ENCODE results near the gene CABLES2.

The CABLES2 gene

GRCh38 chr20:62369815-62370114 lies 37.3 kb downstream of the CABLES2 start:
- no peak for DNase-seq

DNA sequence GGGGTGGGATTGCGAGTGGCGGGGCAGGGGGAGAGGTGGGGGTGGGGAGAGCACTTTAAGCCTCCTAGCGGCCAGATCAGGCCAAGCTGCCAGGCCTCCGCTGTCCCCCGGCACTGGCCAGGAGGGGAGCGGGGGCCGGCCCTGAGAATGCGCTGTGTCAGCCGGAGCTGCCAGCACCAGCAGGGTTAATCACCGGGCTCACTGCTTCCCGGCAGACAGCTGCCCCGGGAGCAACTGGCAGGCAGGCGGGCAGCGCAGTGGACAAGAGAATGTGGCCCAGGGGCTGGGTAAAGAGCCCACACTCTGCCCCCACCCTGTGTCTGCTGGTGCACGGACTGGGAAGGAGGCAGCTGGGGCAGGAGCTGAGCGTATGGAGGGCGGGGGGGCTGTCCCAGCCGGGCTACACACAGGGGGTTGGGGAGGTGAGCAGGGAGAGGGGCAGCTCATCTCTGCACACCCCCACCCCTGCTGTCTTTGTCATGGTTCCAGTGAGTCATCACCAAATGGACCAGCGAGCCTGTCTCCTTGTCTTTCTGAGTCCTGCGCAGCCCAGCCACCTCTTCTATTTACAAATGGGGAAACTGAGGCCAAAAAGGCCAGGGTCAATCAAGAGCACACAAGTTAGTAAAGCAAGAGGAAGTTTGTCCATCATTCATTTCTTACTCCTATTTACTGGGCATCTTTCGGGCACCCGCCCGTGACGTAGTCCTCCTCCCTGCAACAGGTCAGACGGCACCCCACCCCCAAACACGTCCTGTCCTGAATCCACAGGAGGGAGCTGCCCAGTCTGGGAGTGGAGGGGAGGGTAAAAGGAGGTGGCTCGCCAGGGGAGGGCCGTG lies 37.9 kb downstream of the CABLES2 start:
- no peak for DNase-seq

GRCh38 chr20:62368392-62368975 lies 38.6 kb downstream of the CABLES2 start:
- DNase-seq, result no peak

DNA sequence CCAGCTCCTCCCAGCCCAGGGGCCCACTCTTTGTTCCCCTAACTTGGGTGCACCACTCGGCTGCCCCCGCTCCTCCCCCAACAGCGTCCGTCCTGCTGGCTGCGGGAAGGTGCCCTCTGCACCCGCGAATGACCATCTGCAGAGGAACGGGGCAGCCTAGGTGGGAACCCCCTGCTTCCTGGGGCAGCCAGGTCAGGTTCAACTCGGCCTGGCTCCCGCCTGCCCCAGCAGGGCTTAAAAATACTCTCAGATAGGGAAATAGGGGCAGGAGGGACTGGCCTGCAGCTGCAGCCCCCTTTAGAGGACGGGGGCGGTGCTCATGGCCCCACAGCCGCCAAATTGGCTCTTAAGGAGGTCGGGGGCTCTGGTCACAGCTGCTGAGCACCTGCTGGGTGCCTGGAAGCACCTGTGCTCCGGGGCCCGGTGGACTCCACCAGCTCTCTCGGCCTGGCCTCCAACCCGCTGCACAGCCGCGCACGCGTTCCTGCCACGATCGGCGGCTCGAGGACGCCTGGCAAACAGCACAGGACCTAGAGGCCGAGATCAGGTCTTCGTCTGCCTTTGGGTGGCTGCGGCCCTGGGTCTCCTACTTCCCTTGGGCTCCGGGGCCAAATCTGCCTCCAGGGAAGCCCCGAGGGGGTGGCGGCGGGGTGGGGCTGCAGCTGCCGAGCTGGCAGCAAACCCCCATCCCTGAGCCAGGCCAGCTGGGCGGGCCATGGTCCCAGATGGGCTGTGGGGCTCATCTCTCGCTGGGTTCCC lies 39.3 kb downstream of the CABLES2 start:
- DNase-seq, result no peak

DNA sequence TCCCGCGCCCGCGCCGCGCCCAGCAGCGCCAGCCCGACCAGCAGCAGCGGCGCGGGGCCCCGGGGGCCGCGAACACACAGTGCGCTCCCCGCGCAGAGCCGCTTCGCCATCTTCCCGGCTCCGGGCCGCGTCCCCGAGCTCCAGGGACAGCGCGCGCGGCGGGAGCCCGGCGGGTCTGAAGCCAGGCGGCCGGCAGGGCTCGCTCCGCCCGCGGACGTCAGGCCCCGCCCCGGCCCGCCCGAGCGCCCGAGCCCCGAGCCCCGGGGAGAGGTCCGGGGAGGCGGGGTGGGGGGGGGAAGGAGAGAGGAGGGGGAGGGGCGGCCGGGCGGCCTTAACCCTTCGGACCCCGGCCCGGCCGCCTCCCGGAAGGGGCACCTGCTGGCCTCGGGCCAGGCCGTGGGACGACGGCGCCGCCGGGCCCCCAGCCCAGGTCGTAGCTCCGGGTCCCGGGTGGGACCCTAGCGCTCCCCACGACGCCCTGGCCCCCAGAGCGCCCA lies 39.9 kb downstream of the CABLES2 start, which contains the start of gene LAMA5:
Gene LAMA5 (minus strand): TSS at position 177 of the 497 bp plus-strand sequence. CDS start 67 bp downstream, at position 110.
- DNase-seq, result no peak

- no peak for DNase-seq
These were observed 40.5 kb downstream of the CABLES2 start for GRCh38 chr20:62366370-62367135.

DNA sequence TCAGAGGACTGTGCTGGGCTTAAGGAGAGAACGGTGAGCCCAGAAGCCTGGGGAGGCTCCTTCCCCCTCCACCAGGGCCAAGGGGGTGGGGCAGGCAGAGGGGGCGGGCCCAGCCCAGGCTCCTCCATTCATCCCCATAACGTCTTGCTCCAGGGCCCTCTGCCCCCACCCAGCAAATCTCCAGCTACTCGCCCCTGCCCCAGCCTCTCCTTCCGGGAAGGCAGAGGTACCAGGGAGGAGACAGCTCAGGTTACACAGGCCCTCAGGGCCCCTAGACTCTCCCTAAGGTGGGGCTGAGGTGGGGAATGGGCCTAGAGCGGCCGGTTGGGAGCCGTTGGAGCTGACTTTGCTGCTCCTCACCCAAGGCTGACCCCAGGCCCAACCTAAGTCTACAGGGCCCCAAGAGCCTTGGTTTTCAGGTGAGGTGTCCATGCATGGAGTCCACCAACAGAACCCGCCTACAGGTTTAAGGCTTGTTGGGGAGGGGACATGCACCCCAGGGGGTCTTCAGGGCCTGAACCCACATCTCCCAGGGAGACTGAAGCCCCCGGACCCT lies 41.2 kb downstream of the CABLES2 start:
- DNase-seq, result no peak

GRCh38 chr20:62364911-62365736 lies 42.0 kb downstream of the CABLES2 start:
- no peak for DNase-seq

- DNase-seq, result no peak
These were observed 42.9 kb downstream of the CABLES2 start for GRCh38 chr20:62363920-62364851.

DNA sequence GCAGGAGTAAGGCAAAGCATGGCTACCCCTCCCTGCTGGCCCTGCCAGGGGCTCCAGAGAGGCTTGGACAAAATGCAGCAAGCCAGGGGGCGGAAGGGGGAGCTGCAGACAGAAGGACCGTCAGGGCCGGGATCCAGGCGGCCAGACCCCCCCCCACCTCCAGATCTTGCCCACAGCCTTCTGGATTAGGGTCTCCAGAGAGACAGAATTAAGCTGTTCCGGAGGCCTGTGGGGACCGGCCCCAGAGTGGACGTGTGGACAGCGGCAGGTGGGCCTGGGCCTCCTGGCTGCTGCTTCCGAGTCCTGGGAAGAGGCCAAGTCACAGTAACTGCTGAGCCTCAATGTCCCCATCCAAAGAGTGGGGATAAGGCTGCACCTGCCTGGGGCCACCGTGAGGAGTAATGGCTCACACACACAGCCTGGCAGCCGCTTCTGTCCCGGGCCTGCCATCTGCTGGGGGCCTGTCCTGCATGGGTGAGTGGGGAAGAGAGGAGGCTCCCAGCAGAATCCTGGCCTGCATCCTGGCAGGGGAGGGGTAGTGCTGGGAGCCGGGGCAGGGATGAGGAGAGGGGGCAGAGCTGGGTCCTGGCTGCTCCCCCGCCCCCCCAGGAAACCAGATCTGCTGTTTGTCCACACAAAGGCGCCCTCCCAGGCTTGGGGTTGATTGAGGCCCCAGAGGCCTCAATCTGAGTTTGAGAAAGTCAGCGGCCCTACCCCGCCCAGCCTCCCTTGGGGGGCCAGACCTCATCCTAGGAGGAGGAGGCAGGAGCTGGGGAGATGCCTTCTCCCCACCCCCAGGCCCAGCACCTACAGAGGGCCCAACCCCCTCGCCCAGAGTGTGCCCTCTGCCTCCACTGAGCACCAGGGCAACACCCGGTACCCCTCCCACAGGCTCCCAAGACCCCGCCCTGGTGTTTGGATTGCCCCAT lies 43.8 kb downstream of the CABLES2 start:
- no peak for DNase-seq

GRCh38 chr20:62362590-62362940 lies 44.5 kb downstream of the CABLES2 start:
- no peak for DNase-seq

DNA sequence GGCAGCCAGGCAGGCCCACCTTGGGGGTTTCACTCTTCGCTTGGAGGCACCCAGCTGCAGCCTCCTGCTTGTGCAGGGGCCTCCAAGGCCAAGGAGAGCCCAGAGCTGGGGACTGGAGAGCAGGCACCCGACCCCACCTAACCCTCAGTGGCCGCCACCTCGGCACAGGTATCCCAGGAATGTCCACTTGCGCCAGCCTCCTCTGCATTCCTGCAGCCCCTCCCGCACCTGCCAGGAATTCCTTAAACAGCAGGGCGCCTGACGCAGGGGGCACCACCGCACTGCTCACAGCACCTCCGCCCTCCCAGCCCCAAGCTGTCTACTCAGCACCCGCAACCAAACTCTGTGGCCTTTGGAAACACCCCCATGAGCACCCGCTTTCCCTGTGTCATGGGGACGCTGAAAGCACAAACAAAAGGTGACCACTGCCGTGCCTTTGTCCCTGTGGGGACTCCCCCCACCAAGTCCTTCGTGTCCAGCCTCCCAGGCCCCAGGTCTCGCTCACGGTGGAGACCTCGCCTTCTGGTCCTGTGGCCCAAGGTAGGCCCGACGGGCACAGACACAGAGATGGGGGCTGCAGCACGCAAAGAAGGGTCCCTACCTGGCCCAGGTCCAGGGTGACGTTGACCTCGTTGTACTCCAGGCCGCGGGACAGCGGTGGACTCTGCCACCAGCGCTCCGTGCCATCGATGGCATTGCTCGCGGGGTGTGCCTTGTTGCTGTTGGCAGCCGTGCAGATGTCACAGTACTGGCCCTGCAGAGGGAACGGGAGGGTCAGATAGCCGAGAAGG lies 45.1 kb downstream of the CABLES2 start:
- no peak for DNase-seq

GRCh38 chr20:62360854-62361798 lies 46.0 kb downstream of the CABLES2 start:
- DNase-seq, result no peak

- DNase-seq, result no peak
These were observed 47.5 kb downstream of the CABLES2 start for GRCh38 chr20:62359491-62360121.

GRCh38 chr20:62359043-62359490 lies 48.0 kb downstream of the CABLES2 start:
- DNase-seq, result no peak

DNA sequence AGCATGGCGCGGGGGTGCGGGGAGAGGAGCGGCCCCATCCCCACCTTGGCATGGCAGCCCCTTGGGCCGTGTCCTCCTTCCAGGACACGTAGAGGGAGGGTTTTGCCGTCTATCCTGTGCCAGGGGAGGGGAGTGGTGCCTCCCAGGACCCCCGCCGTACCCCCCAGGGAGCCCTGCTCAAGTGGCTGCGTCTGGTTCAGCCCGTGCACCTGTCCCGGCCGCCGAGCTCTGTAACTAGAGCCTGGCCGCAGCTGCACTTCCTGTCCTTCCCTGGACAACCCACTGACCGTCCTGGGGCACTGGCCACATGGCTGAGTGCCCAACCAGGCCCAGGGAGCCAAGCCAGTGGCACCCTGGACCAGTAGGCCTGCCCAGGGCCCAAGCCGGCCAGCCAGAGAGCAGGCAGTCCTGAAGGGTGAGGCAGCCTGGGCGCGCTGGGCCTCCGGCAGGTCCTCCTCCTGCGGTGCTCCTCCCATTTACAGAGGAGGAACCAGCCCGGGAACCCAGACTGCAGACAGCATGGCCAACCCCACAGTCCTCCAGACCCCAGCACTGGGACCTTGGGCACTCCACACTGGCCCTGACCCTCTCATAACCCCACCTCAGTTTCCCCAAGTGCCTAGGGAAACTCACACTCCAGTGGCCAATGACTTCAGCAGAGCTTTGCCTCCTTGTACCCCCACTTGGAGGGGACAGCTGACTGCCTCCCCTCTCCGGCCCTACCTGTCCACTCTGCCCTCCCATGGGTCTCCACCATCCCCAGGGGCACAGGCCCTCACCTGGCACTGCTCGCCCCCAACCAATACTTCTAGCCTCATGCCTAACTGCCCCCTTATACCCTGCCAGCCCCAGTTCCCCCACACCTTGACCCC lies 48.7 kb downstream of the CABLES2 start:
- no peak for DNase-seq
